ENCODE data around the gene DHX58.

The DHX58 gene

GRCh38 chr17:42135151-42135550 is 22.6 kb upstream of the DHX58 start:
- no peaks in the 10 kb centered on the region for H3K27me3 Mint-ChIP-seq
- peaks cover 43% of the 10 kb centered on the region for H3K36me3 Mint-ChIP-seq
- H3K4me1 Mint-ChIP-seq, result peaks cover 76% of the 10 kb centered on the region
- no peaks in the 10 kb centered on the region for H3K9me3 Mint-ChIP-seq
- ATAC-seq, result no peak
- H3K27ac Mint-ChIP-seq, result peak overlapping the region; percentile 82
- H3K4me3 Mint-ChIP-seq, result no peak overlapping the region

DNA sequence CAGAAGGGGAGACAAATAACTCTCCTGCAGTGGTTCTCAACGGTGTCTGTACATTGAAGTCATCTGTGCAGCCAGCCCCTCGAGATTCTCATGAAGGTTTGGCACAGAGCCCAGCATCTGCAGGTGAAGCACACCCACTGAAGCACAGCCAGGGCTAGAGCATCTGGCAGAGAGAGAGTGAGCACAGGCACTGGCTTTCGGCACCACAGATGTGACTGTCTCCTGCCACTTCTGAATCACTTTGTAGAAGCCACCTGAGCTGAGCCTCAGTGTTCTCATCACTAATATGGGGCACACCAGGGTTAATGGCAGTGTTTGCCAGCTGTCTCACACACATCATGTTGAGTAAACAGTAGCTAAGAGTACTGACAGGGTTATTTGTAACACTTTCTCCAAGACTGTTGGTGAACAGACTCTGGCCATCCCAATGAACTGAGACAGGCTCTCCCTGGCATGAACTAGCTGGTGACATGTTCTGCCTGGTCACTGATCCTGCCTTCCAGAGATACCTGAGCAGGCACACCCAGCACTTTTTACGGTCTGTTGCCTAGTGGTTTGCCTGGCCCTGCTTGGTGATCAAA is 21.0 kb upstream of the DHX58 start:
- H3K9me3 Mint-ChIP-seq, result no peaks in the 10 kb centered on the region
- ATAC-seq, result peak; percentile 94
- H3K36me3 Mint-ChIP-seq, result peaks cover 59% of the 10 kb centered on the region
- H3K4me3 Mint-ChIP-seq, result peak overlapping the region; percentile 25
- H3K4me1 Mint-ChIP-seq, result peaks cover 70% of the 10 kb centered on the region
- peak overlapping the region; percentile 34 for H3K27ac Mint-ChIP-seq
- no peaks in the 10 kb centered on the region for H3K27me3 Mint-ChIP-seq

- peak overlapping the region; percentile 4 for H3K4me3 Mint-ChIP-seq
- H3K36me3 Mint-ChIP-seq, result peaks cover 62% of the 10 kb centered on the region
- H3K9me3 Mint-ChIP-seq, result no peaks in the 10 kb centered on the region
- peak overlapping the region; percentile 34 for H3K27ac Mint-ChIP-seq
- peak; percentile 72 for ATAC-seq
- peaks cover 63% of the 10 kb centered on the region for H3K4me1 Mint-ChIP-seq
- no peaks in the 10 kb centered on the region for H3K27me3 Mint-ChIP-seq
Measured at GRCh38 chr17:42132941-42133340, 20.4 kb upstream of the DHX58 start.

DNA sequence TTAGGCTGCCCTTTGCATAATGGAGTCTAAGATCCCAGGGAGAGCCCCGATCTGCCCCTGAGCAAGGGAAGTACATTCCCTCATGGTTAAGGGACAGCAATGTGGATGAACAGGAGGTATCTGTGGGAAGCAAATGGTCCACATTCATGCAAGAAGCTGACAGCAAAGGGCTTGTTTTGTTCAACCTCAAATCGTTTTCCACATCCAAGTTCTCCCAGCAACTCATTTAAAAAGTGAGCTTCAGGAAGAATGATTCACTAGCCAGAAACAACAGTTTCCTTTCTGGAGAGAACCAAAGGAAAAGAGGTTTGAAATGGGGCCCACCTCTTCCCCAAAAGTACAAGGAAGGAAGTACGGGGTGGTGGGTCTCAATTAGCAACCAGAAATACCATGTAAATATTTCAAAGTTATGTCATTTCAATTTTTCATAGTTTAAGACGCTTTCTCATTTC is 19.5 kb upstream of the DHX58 start:
- Mint-ChIP-seq H3K4me1 (peaks cover 57% of the 10 kb centered on the region), H3K27me3 (no peaks in the 10 kb centered on the region), H3K9me3 (no peaks in the 10 kb centered on the region), H3K4me3 (no peak overlapping the region), H3K27ac (peak overlapping the region; percentile 34), H3K36me3 (peaks cover 62% of the 10 kb centered on the region)
- ATAC-seq, result no peak

GRCh38 chr17:42131232-42131631 is 18.7 kb upstream of the DHX58 start:
- H3K36me3 Mint-ChIP-seq, result peaks cover 61% of the 10 kb centered on the region
- peak overlapping the region; percentile 34 for H3K27ac Mint-ChIP-seq
- H3K4me1 Mint-ChIP-seq, result peaks cover 49% of the 10 kb centered on the region
- H3K4me3 Mint-ChIP-seq, result no peak overlapping the region
- no peak for ATAC-seq
- no peaks in the 10 kb centered on the region for H3K9me3 Mint-ChIP-seq
- H3K27me3 Mint-ChIP-seq, result no peaks in the 10 kb centered on the region

DNA sequence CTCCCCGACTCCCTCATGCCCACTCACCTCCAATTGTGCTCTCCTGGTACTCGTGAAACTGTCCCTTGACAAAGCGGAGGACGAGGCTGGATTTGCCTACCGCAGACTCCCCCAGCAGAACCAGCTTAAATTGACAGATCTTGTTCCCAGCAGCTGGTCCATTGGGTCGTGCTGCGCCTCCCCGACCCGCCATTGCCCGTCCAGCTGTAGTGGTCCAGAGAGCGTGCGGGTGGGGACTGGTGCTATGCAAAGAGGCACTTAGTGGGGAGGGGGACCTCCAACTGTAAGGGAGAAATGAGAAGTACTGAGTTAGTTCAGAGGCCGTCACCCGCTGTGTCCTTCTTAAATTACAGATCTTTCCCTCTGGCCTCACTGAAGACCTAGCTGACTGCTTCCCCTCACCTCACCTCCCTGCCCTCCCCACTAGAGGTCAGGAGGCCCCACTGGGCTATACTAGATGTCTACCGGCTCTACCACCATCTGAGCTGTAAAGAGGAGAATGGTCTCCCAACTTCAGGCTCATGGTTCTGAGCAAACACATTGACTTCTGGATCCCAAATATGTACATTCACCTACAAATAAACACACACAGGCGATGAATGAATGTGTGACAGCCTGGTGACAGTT is 17.9 kb upstream of the DHX58 start:
- Mint-ChIP-seq H3K27ac (peak overlapping the region; percentile 34), H3K9me3 (no peaks in the 10 kb centered on the region)

GRCh38 chr17:42129109-42129837 is 16.8 kb upstream of the DHX58 start:
- Mint-ChIP-seq H3K27me3 (no peaks in the 10 kb centered on the region), H3K4me3 (no peak overlapping the region), H3K36me3 (peaks cover 75% of the 10 kb centered on the region), H3K27ac (peak overlapping the region; percentile 44), H3K4me1 (peaks cover 40% of the 10 kb centered on the region), H3K9me3 (no peaks in the 10 kb centered on the region)
- no peak for ATAC-seq

More for the DNA sequence above, 17.9 kb upstream of the DHX58 start:
- Mint-ChIP-seq H3K36me3 (peaks cover 63% of the 10 kb centered on the region), H3K4me3 (no peak overlapping the region), H3K27me3 (no peaks in the 10 kb centered on the region), H3K4me1 (peaks cover 41% of the 10 kb centered on the region)
- ATAC-seq, result no peak

DNA sequence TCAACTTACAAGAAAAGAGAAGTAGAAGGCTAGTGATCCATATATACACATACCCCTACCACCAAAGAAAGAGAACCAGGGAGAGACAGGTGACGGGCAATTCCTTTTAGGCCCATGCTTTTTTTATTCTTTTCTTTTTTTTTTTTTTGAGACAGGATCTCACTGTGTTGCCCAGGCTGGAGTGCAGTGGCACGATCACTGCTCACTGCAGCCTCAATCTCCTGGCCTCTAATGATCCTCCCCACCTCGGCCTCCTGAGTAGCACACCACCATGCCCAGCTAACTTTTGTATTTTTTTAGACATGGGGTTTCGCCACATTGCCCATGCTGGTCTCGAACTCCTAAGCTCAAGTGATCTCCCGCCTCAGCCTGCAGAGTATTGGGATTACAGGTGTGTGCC is 14.9 kb upstream of the DHX58 start:
- Mint-ChIP-seq H3K27ac (peak overlapping the region; percentile 44), H3K9me3 (no peaks in the 10 kb centered on the region), H3K36me3 (peaks cover 73% of the 10 kb centered on the region), H3K4me1 (peaks cover 23% of the 10 kb centered on the region), H3K27me3 (no peaks in the 10 kb centered on the region), H3K4me3 (no peak overlapping the region)
- ATAC-seq, result no peak

GRCh38 chr17:42126836-42127235 is 14.3 kb upstream of the DHX58 start:
- Mint-ChIP-seq H3K4me3 (no peak overlapping the region), H3K36me3 (peaks cover 77% of the 10 kb centered on the region), H3K27ac (no peak overlapping the region), H3K4me1 (peaks cover 17% of the 10 kb centered on the region), H3K9me3 (no peaks in the 10 kb centered on the region), H3K27me3 (no peaks in the 10 kb centered on the region)
- ATAC-seq, result no peak

GRCh38 chr17:42125565-42125964 is 13.1 kb upstream of the DHX58 start:
- no peak for ATAC-seq
- Mint-ChIP-seq H3K9me3 (no peaks in the 10 kb centered on the region), H3K36me3 (peaks cover 67% of the 10 kb centered on the region), H3K4me3 (no peak overlapping the region), H3K27me3 (no peaks in the 10 kb centered on the region), H3K4me1 (peaks cover 11% of the 10 kb centered on the region), H3K27ac (peak overlapping the region; percentile 44)

- no peak for ATAC-seq
- Mint-ChIP-seq H3K4me3 (no peak overlapping the region), H3K9me3 (no peaks in the 10 kb centered on the region), H3K4me1 (peaks cover 14% of the 10 kb centered on the region), H3K27me3 (no peaks in the 10 kb centered on the region), H3K27ac (no peak overlapping the region), H3K36me3 (peaks cover 54% of the 10 kb centered on the region)
Measured at GRCh38 chr17:42124256-42124655, 11.7 kb upstream of the DHX58 start.

GRCh38 chr17:42122371-42123303 is 10.1 kb upstream of the DHX58 start, which contains the start of gene HSPB9:
TSS of gene HSPB9 (plus strand) at chr17:42122804. CDS start at chr17:42122851, 47 bp downstream.
- ATAC-seq, result no peak
- no peak within 1 kb of the TSS for H3K27ac Mint-ChIP-seq
- H3K27me3 Mint-ChIP-seq, result no peaks in the 10 kb centered on the region
- H3K36me3 Mint-ChIP-seq, result peaks cover 49% of the 10 kb centered on the region
- H3K4me3 Mint-ChIP-seq, result peak within 1 kb of the TSS; percentile 67
- peaks cover 26% of the 10 kb centered on the region for H3K4me1 Mint-ChIP-seq
- H3K9me3 Mint-ChIP-seq, result no peaks in the 10 kb centered on the region

- peaks cover 47% of the 10 kb centered on the region for H3K36me3 Mint-ChIP-seq
- H3K27me3 Mint-ChIP-seq, result no peaks in the 10 kb centered on the region
- ATAC-seq, result peak; percentile 90
- H3K27ac Mint-ChIP-seq, result no peak within 1 kb of the TSS
- peaks cover 42% of the 10 kb centered on the region for H3K4me1 Mint-ChIP-seq
- H3K9me3 Mint-ChIP-seq, result no peaks in the 10 kb centered on the region
- peak within 1 kb of the TSS; percentile 67 for H3K4me3 Mint-ChIP-seq
Measured at GRCh38 chr17:42120770-42121769, 8.6 kb upstream of the DHX58 start, which contains the start of gene KAT2A. TSS of gene KAT2A (minus strand) at chr17:42121367. CDS start at chr17:42121304, 63 bp downstream.
